Measurements from ENCODE around the gene ELFN1.

The ELFN1 gene

GRCh38 chr7:1669954-1670893 is at the start of gene ELFN1:
Gene ELFN1 (plus strand): TSS chr7:1670277. CDS start chr7:1744597, 74,320 bp downstream.
- DNase-seq: no peak

DNA sequence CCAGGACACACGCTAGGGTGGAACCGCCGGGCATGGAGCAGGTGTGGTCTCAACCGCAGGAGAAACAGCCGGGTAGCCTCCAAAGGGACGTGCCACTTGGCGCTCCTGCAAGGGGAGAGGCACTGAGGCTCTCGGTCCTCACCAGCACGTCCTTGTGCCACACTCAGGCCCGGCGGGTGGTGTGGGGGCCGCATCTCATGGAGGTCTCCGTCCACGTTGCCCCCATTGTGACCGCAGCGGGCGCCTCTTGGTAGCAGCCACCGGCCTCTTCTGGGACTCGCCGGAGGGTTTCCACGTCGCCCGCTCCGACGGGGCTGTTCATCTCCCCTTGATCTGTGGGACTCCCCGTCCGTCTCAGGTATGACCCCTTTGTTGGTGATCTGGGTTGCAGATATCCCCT is 49.2 kb upstream of the ELFN1 start:
- DNase-seq: no peak

DNA sequence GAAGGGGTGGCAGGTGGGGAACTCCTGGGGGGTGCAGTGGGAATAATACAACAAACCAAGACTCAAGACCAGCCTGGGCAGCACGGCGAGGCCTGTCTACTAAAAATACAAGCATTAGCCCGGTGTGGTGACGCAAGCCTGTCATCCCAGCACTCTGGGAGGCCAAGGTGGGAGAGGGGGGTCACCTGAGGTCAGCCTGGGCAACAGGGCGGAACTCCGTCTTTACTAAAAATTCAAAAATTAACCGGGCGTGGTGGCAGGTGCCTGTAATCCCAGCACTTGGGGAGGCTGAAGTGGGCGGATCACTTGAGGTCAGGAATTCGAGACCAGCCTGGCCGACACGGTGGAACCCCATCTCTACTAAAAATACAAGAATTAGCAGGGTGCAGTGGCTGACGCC is 48.4 kb upstream of the ELFN1 start:
- DNase-seq: no peak

DNA sequence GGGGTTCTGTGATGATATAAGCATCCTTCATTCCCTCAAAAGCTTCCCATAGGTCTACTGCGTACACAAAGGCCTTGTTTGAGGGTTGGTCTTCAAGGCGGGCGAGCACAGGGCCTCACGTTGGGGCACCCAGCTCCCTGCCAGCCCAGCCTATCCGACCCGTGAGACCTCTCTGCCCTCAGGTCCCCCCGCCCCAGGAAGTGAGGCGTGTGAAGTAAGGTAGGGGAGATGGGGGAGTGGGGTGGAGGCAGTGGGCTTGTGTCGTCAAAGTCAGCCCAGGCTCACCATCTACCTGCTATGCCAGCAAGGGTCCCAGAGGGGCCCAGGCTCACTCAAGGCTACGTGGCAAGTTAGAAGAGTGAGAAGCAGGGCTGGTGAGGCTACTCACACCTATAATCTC is 47.6 kb upstream of the ELFN1 start:
- DNase-seq: no peak

- DNase-seq: no peak
Measured at GRCh38 chr7:1623810-1624209, 46.3 kb upstream of the ELFN1 start.

DNA sequence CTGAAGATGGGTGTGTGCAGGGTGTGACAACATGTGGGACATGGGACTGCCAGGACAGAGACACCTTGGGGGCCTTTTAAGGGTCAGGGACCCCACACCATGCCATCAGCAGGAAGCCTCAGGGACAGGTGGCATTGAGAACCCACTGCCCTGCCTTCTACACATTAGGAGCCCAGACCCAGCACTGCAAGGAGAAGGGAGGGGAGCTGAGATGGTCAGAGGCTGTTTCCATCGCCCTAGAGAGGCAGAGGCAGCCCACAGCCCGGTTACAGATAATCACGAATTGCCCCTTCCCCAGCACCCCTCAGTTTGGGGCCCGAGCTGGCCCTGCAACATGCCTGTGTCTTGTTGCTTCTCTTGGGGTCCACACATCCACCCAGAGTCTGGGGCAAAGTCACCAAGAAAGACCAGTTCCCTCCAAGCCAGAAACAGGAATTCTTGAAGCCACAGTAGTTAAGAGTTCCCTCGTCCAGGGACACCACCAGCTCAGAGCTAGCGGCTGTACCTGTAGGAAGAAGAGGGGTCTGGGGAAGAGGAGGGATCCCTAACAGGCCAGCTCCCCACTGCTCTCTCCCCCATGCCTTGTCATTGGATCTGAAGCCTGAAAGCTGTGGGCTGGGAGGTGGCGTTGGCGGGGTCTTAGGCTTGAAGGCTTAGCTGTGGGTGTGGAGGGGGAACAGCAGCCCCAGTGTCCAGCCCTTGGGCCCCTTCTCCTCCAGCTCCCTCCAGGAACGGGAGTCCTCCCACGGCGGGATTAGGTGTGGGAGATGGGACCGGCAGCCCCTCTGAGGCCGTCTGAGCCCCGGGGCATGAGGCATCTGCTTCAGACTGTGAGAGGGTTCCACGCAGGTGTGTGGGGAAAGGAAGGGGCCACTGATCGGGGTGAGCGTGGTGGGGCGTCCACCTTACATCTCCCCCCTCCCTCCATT is 44.8 kb upstream of the ELFN1 start:
- no peak for DNase-seq

GRCh38 chr7:1626769-1627168 is 43.3 kb upstream of the ELFN1 start:
- no peak for DNase-seq

DNA sequence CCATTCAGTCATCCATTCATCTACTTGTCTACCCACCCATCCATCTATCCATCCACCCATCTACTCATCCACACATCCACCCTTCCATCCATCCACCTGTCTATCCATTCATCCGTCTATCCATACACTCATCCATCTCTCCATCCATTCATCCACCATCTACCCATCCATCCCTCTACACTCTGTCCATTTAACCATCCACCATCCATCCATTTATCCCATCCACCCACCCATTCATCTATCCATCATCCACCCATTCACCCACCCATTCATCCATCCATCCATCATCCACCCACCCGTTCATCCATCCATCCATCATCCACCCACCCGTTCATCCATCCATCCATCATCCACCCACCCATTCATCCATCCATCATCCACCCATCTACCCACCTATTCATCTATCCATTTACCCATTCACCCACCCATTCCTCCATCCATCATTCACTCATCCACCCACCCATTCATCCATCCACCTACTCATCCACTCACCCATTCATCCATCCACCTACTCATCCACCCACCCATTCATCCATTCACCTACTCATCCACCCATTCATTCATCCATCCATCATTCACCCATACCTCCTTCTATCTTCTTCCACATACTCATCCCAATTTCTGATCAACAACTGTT is 39.3 kb upstream of the ELFN1 start:
- no peak for DNase-seq

- no peak for DNase-seq
Measured at GRCh38 chr7:1631678-1632077, 38.4 kb upstream of the ELFN1 start.

DNA sequence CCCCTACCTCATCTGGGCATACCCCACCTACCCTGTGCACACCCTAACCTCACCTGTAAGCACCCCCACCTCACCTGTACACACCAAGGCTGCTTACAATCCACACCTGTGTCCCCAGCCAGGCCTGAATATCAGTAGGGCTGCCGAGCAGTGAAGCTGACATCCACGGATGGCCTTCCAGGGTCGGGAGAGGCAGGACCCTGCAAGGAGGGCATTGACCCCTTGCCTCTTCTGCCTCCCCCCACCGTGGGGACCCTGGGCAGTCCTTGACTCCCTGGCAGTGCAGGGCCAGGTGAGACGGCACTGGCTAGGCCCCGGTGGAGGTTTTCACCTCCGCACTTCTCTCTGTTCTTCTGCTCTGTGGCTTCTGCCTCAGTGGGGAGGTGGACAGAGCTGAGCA is 37.6 kb upstream of the ELFN1 start:
- DNase-seq: no peak

- DNase-seq: no peak
Measured at GRCh38 chr7:1632916-1633785, 36.9 kb upstream of the ELFN1 start.

GRCh38 chr7:1635401-1635800 is 34.7 kb upstream of the ELFN1 start:
- no peak for DNase-seq

- no peak for DNase-seq
Measured at GRCh38 chr7:1637155-1637554, 32.9 kb upstream of the ELFN1 start.

GRCh38 chr7:1638215-1638661 is 31.8 kb upstream of the ELFN1 start:
- DNase-seq: no peak

DNA sequence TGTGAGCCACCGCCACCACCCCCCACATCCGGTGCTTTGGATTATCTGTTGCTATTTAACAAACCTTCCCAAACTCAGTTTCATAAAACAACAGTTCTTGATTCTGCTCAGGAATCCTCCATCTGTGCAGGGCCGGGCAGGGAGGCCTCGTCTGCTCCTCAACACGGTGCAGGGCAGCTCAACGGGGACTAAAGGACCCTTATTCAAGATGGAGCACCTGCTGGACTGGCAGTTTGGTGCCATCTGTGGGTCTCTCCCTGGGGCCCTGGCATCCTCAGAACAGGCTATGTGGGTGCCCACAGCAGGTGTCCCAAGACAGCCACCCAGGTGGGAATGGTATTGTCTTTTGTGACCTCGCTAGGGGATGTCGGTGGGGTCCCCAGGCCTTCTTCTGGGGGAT is 31.0 kb upstream of the ELFN1 start:
- DNase-seq: no peak

GRCh38 chr7:1639532-1640175 is 30.4 kb upstream of the ELFN1 start:
- DNase-seq: no peak

- peak; percentile 48 for DNase-seq
Measured at GRCh38 chr7:1640376-1641172, 29.5 kb upstream of the ELFN1 start.

- DNase-seq: no peak
Measured at GRCh38 chr7:1641173-1641572, 28.9 kb upstream of the ELFN1 start.

- no peak for DNase-seq
Measured at GRCh38 chr7:1641661-1642260, 28.3 kb upstream of the ELFN1 start.

DNA sequence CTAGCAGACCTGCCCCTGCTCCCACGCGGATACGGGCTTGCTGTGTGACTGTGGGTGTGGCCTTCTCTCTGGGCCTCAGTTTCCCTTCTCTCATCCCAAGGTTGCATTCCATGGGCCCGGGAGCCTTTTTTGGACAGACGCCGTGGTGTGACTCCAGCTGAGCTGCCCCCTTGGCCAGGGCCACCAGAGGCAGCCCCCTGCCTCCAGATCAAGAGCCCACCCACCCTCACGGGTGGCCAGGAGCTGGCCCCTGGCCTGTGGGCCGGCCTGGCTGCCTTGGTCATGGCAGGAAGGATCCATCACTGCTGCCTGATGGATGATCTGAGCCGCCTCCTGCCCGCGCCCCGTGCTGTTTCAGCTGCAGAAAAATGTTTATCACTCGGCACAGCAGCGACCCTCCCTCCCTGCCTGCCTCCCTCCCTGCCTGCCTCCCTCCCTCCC is 27.8 kb upstream of the ELFN1 start:
- no peak for DNase-seq
